B cell (primary cell): ENCODE data around the gene SP140. TPM values are rescaled to one million over a fixed set of nuclear protein-coding genes. Genes with fewer than 3 reads are reported as not detected.

ENCODE experiments used
- polyA plus RNA-seq: library from polyadenylated mRNA; depleted of rRNA; stranded (reverse); fragments of >200 nt; gene quantifications from 2 replicates; pipeline ENCODE4 v1.2.3, GENCODE V29; 2012
- total RNA-seq, 2 donors: library from RNA; stranded (reverse); fragments of 120-200 nt in 1 of 2; gene quantifications; 1 replicate in 1 of 2; 2 replicates in 1 of 2; pipeline versions ENCODE4 v1.2.3 to v1.2.4, GENCODE V29; 2013 to 2022

Gene SP140
- total and polyA plus RNA-seq, 2 donors (not counting 1 experiment from before 2014, with no cell fraction given), result 78.7 to 411 TPM

Other genes starting within 250 kb of the SP140 start
- 2.4 and 2.7 TPM in 2 replicates for gene SLC16A14, start 156.8 kb upstream of the SP140 start, total RNA-seq
- gene SLC16A14, start 156.8 kb upstream of the SP140 start, polyA plus RNA-seq, result 0.18 and 0.26 TPM in 2 replicates
- 261 and 280 TPM in 2 replicates for gene SP110, start 5.8 kb upstream of the SP140 start, total RNA-seq
- gene SP110, start 5.8 kb upstream of the SP140 start, polyA plus RNA-seq, result 124 and 162 TPM in 2 replicates
- 154 and 167 TPM in 2 replicates for gene SP140L, start 101.5 kb downstream of the SP140 start, total RNA-seq
- gene SP140L, start 101.5 kb downstream of the SP140 start, polyA plus RNA-seq, result 94.6 and 161 TPM in 2 replicates
- 554 and 579 TPM in 2 replicates for gene SP100, start 190.5 kb downstream of the SP140 start, total RNA-seq
- gene SP100, start 190.5 kb downstream of the SP140 start, polyA plus RNA-seq, result 209 and 290 TPM in 2 replicates